ENCODE data around the gene PLAU.
A peak's percentile ranks its signal among the peaks of the same experiment; 100 is the strongest.

Gene PLAU

GRCh38 chr10:73907841-73908517 lies 3.0 kb upstream of the PLAU start:
- TF ChIP-seq CTCF (IDR thresholded peaks at IDR 0.05; ENCODE audit: low read length, missing control alignments): no peak
- no peak overlapping the region for H3K4me3 ChIP-seq (replicated peaks; ENCODE audit: low read depth, low read length)
- DNase-seq (ENCODE audit: low read depth): peak; percentile 57

GRCh38 chr10:73908853-73909539 lies 1.9 kb upstream of the PLAU start:
- H3K4me3 ChIP-seq (replicated peaks; ENCODE audit: low read depth, low read length): no peak overlapping the region
- peak; percentile 95 for DNase-seq (ENCODE audit: low read depth)
- no peak for TF ChIP-seq CTCF (IDR thresholded peaks at IDR 0.05; ENCODE audit: low read length, missing control alignments)

- no peak for DNase-seq (ENCODE audit: low read depth)
- no peak for TF ChIP-seq CTCF (IDR thresholded peaks at IDR 0.05; ENCODE audit: low read length, missing control alignments)
- no peak overlapping the region for H3K4me3 ChIP-seq (replicated peaks; ENCODE audit: low read depth, low read length)
Observed at GRCh38 chr10:73909540-73910115, 1.3 kb upstream of the PLAU start.

GRCh38 chr10:73910401-73910763 lies 550 bp upstream of the PLAU start:
- DNase-seq (ENCODE audit: low read depth): no peak
- no peak for TF ChIP-seq CTCF (IDR thresholded peaks at IDR 0.05; ENCODE audit: low read length, missing control alignments)
- peak overlapping the region; percentile 62 for H3K4me3 ChIP-seq (replicated peaks; ENCODE audit: low read depth, low read length)

GRCh38 chr10:73911553-73912004 lies 647 bp downstream of the PLAU start:
- H3K4me3 ChIP-seq (replicated peaks; ENCODE audit: low read depth, low read length): peak overlapping the region; percentile 62
- DNase-seq (ENCODE audit: low read depth): no peak
- no peak for TF ChIP-seq CTCF (IDR thresholded peaks at IDR 0.05; ENCODE audit: low read length, missing control alignments)

- H3K4me3 ChIP-seq (replicated peaks; ENCODE audit: low read depth, low read length): no peak overlapping the region
- TF ChIP-seq CTCF (IDR thresholded peaks at IDR 0.05; ENCODE audit: low read length, missing control alignments): no peak
Observed at GRCh38 chr10:73914036-73914435, 3.1 kb downstream of the PLAU start.

More at GRCh38 chr10:73914036-73914435, 3.1 kb downstream of the PLAU start:
- DNase-seq (ENCODE audit: low read depth): no peak

Data from fibroblast of pulmonary artery (primary cell).